Activated CD4-positive, CD25-positive, alpha-beta regulatory T cell treated with anti-CD3 and anti-CD28 coated beads, Interleukin-2, amount 50 U/mL, for 16 hours (primary cell): ENCODE data around the gene MLXIPL.
"Not testable (repeated sequence)": the region's sequence is repeated elsewhere in the genome, so short reads cannot be mapped to it uniquely, and the experiment has no call there.

Source experiments
- DNase-seq: peaks from one replicate; pipeline ENCODE4 v3.0.0-alpha.2; 2020; ENCODE audit warnings: low read depth, low spot score

Gene MLXIPL

DNA sequence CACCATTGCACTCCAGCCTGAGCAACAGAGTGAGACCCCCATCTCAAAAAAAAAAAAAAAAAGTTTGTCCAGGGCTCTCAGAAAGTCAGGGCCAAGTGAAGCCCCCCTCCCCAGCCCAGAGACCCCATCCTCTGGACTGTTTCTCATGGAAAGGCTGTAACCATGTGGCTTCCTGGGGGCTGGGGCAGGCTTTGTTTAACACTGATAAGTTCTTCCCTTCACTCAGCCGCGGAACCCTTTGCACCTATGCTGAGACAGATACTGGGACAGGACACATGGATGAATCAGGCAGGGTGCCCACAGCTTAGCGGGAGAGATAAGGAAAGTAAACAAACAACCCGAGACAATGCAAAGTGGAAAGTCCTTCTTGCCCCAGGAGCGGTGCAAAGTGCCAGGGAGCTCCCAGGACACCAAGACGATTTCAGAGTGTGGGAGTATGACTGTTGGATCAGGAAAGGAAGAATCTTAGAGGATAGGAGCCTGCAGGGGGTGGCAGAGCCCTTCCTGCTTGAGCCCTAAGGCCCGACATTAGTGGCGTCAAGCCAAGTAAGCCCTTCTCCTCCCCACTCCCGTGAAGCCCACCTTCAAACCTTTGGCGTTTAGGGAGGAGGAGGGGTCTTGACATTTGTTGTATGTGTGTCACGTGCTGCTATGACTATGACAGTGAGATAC lies 11.6 kb downstream of the MLXIPL start:
- DNase-seq: no peak

DNA sequence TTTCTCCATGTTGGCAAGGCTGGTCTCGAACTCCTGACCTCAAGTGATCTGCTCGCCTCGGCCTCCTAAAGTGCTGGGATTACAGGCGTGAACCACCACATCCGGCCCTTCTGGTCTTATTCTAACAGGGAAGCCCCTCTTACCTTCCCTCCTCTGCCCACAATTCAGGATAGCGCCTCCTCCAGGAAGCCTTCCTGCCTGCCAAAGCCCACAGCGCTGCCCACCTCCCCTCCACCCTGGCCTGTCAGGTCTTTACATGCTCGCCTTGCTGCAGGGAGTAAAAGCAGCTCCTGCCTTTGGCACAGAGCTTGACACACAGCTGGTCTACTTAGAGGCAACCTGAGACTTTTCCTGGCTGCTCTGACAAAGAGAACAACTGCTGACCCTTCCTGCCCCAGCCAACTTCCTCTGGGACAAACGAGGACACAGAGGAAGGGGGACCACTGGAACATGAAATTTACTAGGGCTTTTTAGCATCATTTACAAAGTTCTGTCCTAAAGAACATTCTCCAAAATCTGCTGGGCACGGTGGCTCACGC lies 13.2 kb downstream of the MLXIPL start:
- DNase-seq: no peak

DNA sequence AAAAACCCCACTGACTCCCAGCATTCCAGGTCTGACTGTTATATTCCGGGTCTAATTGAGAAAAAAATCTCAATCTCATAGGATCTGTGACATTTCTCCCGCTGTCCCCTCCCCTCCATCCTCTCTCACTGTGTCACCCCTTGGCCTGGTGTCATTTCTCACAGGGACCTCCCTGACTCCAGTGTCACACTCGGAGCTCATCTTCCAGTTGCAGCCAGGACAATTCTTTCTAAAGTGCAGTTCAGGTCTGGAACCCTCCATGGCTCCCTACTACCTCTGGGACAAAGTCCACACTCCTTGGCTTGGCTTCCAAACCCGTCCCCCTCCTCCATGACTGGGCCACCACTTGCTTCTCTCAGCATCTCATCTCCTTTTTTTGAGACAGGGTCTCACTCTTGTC lies 14.2 kb downstream of the MLXIPL start:
- DNase-seq: no peak

GRCh38 chr7:73607692-73607983 lies 16.7 kb downstream of the MLXIPL start:
- not testable (repeated sequence) for DNase-seq

GRCh38 chr7:73606801-73607691 lies 17.3 kb downstream of the MLXIPL start:
- DNase-seq: peak; percentile 44

- DNase-seq: no peak
These were observed 18.6 kb downstream of the MLXIPL start for GRCh38 chr7:73605601-73606220.

GRCh38 chr7:73602721-73603651 lies 21.3 kb downstream of the MLXIPL start:
- no peak for DNase-seq

GRCh38 chr7:73599916-73600315 lies 24.4 kb downstream of the MLXIPL start:
- no peak for DNase-seq

DNA sequence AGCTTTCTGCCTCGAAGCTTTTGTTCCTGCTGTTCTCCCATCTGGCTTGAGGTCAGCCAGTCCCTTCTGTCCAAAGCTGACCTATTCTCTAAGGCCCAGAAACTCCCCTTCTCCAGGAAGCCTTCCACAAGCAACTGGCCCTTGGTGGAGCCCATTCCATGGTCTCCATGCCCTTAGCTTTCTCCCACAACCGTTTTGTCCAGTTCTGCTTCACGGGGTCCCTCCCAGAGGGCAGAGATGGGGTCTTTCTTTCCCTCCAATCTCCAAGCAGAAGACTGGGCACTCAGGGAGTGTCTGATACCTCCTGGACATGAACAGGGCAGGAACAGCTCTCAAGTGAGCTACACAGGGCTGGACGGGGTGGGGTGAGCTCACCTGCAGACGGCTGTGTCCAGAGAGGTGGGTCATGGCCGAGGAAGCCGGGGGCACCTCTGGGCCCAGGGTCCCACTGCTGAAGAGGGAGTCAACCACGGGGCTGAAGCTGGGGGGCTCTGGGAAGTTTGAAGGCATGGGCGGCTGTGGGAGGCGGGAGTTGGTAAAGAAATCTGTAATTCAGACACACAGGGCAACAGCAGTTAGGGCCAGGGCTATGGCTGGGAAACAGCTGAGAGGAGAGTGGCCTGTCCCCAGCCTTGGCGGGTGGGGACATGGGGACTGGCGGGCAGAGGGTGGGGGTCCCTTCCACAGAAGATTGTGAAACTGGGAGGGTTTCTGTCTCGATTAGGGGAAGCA lies 25.0 kb downstream of the MLXIPL start:
- DNase-seq: no peak

DNA sequence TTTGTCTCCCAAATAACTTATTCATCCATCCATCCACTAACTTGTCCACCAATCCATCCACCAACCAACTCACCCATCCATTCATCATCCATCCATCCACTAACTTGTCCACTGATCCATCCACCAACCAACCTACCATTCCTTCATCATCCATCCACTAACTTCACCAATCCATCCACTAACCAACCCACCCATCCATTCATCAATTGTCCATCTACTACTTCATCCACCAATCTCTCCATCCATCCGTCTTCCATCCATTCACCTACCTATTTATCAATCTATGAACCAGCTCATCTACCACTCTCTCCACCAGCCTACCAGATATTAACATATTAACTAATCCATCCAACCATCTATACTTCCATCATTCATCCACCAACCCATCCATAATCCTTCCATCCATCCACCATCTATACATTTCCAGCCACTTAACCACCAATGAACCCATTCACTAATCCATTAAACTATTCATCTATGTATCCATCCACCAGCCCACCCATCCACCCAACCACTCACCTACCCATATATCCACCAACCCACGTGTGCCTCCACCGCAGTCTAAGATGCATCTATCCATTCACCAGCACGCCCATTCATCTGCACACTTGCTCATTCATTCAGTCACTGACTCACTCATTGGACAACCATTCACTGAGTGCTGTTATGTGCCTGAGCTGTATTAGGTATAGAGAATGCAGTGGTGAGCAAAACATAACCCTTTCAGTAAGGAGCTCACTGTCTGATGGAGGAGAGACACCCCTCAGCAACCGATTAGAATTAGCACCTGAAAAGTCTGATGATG lies 26.1 kb downstream of the MLXIPL start:
- no peak for DNase-seq

- no peak for DNase-seq
These were observed 27.9 kb downstream of the MLXIPL start for GRCh38 chr7:73596191-73597065.

GRCh38 chr7:73595358-73595757 lies 29.0 kb downstream of the MLXIPL start:
- DNase-seq: no peak

GRCh38 chr7:73593207-73594045 lies 30.9 kb downstream of the MLXIPL start:
- no peak for DNase-seq

GRCh38 chr7:73586911-73587310 lies 37.4 kb downstream of the MLXIPL start:
- DNase-seq: no peak

DNA sequence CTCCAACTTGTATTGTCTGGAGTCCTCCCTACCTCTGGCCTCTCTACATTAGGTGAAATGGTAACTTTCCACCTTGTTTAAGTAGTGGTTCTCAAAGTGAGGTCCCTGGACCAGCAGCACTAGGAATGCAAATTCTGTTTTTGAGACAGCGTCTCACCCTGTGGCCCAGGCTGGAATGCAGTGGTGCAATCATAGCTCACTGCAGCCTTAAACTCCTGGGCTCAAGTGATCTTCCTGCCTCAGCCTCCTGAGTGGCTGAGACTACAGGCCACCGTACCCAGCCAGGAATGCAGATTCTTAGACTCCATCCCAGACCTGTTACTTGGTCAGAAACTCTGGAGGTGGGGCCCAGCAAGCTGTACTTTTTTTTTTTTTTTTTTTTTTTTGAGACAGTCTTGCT lies 39.1 kb downstream of the MLXIPL start:
- DNase-seq: no peak

- DNase-seq: no peak
These were observed 41.6 kb downstream of the MLXIPL start for GRCh38 chr7:73582664-73583202.

DNA sequence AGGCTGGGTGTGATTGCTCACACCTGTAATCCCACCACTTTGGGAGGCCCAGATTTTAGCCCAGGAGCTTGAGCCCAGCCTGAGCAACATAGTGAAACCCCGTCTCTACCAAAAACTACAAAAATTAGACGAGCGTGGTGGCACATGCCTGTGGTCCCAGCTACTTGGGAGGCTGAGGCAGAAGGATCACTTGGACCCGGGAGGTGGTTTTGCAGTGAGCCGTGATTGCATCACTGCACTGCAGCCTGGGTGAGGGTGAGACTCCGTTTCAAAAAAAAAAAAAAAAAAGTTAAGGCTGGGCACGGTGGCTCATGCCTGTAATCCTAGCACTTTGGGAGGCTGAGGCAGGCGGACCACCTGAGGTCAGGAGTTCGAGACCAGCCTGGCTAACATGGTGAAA lies 43.3 kb downstream of the MLXIPL start:
- DNase-seq: not testable (repeated sequence)
